Suppressor macrophage (primary cell): ENCODE results near the gene FOXS1.

ENCODE experiments used
- DNase-seq, 4 experiments: peaks; one replicate each; pipeline ENCODE4 v3.0.0-alpha.2; 2020 to 2022

FOXS1 gene

GRCh38 chr20:31861135-31861384 is 15.7 kb upstream of the FOXS1 start:
- DNase-seq: no peak

GRCh38 chr20:31860390-31861134 is 15.2 kb upstream of the FOXS1 start:
- DNase-seq: peak in 1 of 4 experiments; percentile 18

- DNase-seq: no peak
Observed at GRCh38 chr20:31859998-31860380, 14.6 kb upstream of the FOXS1 start.

GRCh38 chr20:31859266-31859997 is 14.0 kb upstream of the FOXS1 start:
- no peak for DNase-seq

GRCh38 chr20:31858760-31859083 is 13.3 kb upstream of the FOXS1 start:
- no peak for DNase-seq

- no peak for DNase-seq
Observed at GRCh38 chr20:31857861-31858759, 12.7 kb upstream of the FOXS1 start.

GRCh38 chr20:31856516-31856915 is 11.1 kb upstream of the FOXS1 start:
- DNase-seq: no peak

GRCh38 chr20:31853481-31853880 is 8.1 kb upstream of the FOXS1 start:
- DNase-seq: no peak

- no peak for DNase-seq
Observed at GRCh38 chr20:31851240-31851955, 6.0 kb upstream of the FOXS1 start.

- no peak for DNase-seq
Observed at GRCh38 chr20:31849306-31849930, 4.0 kb upstream of the FOXS1 start.

- no peak for DNase-seq
Observed at GRCh38 chr20:31848088-31848999, 2.9 kb upstream of the FOXS1 start.

GRCh38 chr20:31846793-31847138 is 1.4 kb upstream of the FOXS1 start:
- no peak for DNase-seq

- no peak for DNase-seq
Observed at GRCh38 chr20:31844737-31845299, 586 bp downstream of the FOXS1 start.

GRCh38 chr20:31843881-31844280 is 1.5 kb downstream of the FOXS1 start:
- DNase-seq: no peak

- no peak for DNase-seq
Observed at GRCh38 chr20:31843288-31843687, 2.1 kb downstream of the FOXS1 start.

GRCh38 chr20:31842471-31843157 is 2.8 kb downstream of the FOXS1 start:
- no peak for DNase-seq

GRCh38 chr20:31841928-31842327 is 3.5 kb downstream of the FOXS1 start:
- no peak for DNase-seq

- no peak for DNase-seq
Observed at GRCh38 chr20:31840906-31841816, 4.2 kb downstream of the FOXS1 start.

GRCh38 chr20:31839782-31840487 is 5.5 kb downstream of the FOXS1 start:
- no peak for DNase-seq
